Hepatocyte (in vitro differentiated cells): ENCODE data around the gene VRK1. TPM values are rescaled to one million over a fixed set of nuclear protein-coding genes. Genes with fewer than 3 reads are reported as not detected.

Experiments
- DNase-seq: peaks from one replicate; pipeline ENCODE4 v3.0.0-alpha.2; 2016; ENCODE audit warnings: low spot score
- H2AFZ ChIP-seq: fragments of 200-600 bp; sonication (generic); 2 replicates; pipeline ENCODE4 v1.6.0; 2016; ENCODE audit warnings: antibody characterized with exemption, mild to moderate bottlenecking
- H3K27ac ChIP-seq: fragments of 200-600 bp; sonication (generic); 2 replicates; pipeline ENCODE4 v1.5.1; 2016; ENCODE audit warnings: mild to moderate bottlenecking
- H3K27me3 ChIP-seq: fragments of 200-600 bp; sonication (generic); 2 replicates; pipeline ENCODE4 v1.6.1; 2016
- H3K36me3 ChIP-seq: fragments of 200-600 bp; sonication (generic); replicated peaks from 2 replicates; pipeline ENCODE4 v1.5.1; 2016; ENCODE audit warnings: low read depth; ENCODE audit not compliant: insufficient read depth
- H3K4me1 ChIP-seq: fragments of 200-600 bp; sonication (generic); 2 replicates; pipeline ENCODE4 v1.5.1; 2016; ENCODE audit warnings: mild to moderate bottlenecking, moderate library complexity; ENCODE audit not compliant: insufficient read depth
- H3K4me2 ChIP-seq: fragments of 200-600 bp; sonication (generic); 2 replicates; pipeline ENCODE4 v1.6.0; 2016
- H3K4me3 ChIP-seq: fragments of 200-600 bp; sonication (generic); 2 replicates; pipeline ENCODE4 v1.5.1; 2016; ENCODE audit warnings: mild to moderate bottlenecking
- H3K79me2 ChIP-seq: fragments of 200-600 bp; sonication (generic); 2 replicates; pipeline ENCODE4 v1.6.0; 2017; ENCODE audit warnings: mild to moderate bottlenecking
- H3K9me2 ChIP-seq: fragments of 200-600 bp; sonication (generic); replicated peaks from 2 replicates; pipeline ENCODE4 v1.6.0; 2017; ENCODE audit warnings: mild to moderate bottlenecking; ENCODE audit not compliant: insufficient read depth
- H3K9me3 ChIP-seq: fragments of 200-600 bp; sonication (generic); 2 replicates; pipeline ENCODE4 v1.5.1; 2016; ENCODE audit warnings: low read depth, mild to moderate bottlenecking
- H4K20me1 ChIP-seq: fragments of 200-600 bp; sonication (generic); 2 replicates; pipeline ENCODE4 v1.6.0; 2016; ENCODE audit warnings: mild to moderate bottlenecking; ENCODE audit not compliant: insufficient read depth, poor library complexity, severe bottlenecking
- EZH2 ChIP-seq: fragments of 200-600 bp; sonication (generic); IDR thresholded peaks from 2 replicates; pipeline ENCODE4 v1.6.1; 2016; ENCODE audit warnings: antibody characterized with exemption, mild to moderate bottlenecking, borderline replicate concordance
- EZH2phosphoT487 ChIP-seq: fragments of 200-600 bp; sonication (generic); IDR thresholded peaks from one replicate; pipeline ENCODE4 v1.6.1; 2018; ENCODE audit warnings: antibody characterized with exemption, mild to moderate bottlenecking, low read depth, moderate library complexity; ENCODE audit not compliant: unreplicated experiment, severe bottlenecking
- WGBS: methylation state at CpG from one replicate; pipeline ENCODE4 v1.1.6; 2016; ENCODE audit warnings: low lambda C conversion rate; ENCODE audit errors: missing lambda C conversion rate; 5-methylcytosine and 5-hydroxymethylcytosine counted together
- polyA plus RNA-seq: library from polyadenylated mRNA; unstranded; fragments of >200 nt; fragmentation: Nextera tagmentation; extraction: Ambion mirVana; gene quantifications from 2 replicates; pipeline ENCODE4 v1.2.1, GENCODE V29; 2016
- total RNA-seq: library from RNA; depleted of rRNA; stranded (reverse); fragments of >200 nt; gene quantifications from 2 replicates; pipeline ENCODE4 v1.2.3, GENCODE V29; 2014
- TF ChIP-seq, protein P1 (sequence below): fragments of 200-600 bp; sonication (generic); IDR thresholded peaks from 2 replicates; pipeline ENCODE4 v1.5.1; 2016; ENCODE audit warnings: antibody characterized with exemption, mild to moderate bottlenecking; ENCODE audit not compliant: poor library complexity

The VRK1 gene
- total and polyA plus RNA-seq, 2 experiments from 2014 or later: 16.5 to 21.5 TPM

DNA sequence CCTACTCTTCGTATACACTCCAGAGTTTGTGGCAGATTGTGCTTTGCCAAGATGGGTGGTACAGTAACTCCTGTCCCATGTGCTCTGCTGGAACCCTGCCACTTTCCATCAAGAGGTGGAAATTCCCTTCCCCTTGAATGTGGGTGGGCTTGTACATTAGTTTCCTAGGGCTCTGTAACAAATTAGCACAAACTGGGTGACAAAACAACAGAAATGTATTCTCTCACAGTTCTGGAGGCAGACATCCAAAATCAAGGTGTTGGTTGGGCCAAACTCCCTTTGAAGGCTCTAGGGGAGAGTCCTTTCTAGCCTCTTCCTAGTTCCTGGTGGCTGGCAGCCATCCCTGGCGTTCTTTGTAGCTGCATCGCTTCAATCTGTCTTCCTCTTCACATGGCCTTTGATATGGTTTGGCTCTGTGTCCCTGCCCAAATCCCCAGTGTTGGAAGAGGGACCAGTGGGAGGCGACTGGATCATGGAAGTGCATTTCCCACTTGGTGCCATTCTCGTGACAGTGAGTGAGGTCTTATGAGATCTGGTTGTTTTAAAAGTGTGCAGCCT is 117.5 kb downstream of the VRK1 start:
- DNase-seq: no peak
- no peak overlapping the region for H3K4me3 ChIP-seq
- H3K4me1 ChIP-seq: no peaks in the 10 kb centered on the region
- H4K20me1 ChIP-seq: no peaks in the 10 kb centered on the region
- no peaks in the 10 kb centered on the region for H3K9me2 ChIP-seq
- H3K4me2 ChIP-seq: no peak overlapping the region
- H3K27me3 ChIP-seq: no peaks in the 10 kb centered on the region
- no peaks in the 10 kb centered on the region for H3K9me3 ChIP-seq
- no peak for TF ChIP-seq EZH2phosphoT487
- WGBS: 93% methylated on average over 5 of the region's 5 CpGs
- no peaks in the 10 kb centered on the region for H3K36me3 ChIP-seq
- H2AFZ ChIP-seq: no peak overlapping the region
- H3K79me2 ChIP-seq: no peaks in the 10 kb centered on the region
- no peak overlapping the region for H3K27ac ChIP-seq

DNA sequence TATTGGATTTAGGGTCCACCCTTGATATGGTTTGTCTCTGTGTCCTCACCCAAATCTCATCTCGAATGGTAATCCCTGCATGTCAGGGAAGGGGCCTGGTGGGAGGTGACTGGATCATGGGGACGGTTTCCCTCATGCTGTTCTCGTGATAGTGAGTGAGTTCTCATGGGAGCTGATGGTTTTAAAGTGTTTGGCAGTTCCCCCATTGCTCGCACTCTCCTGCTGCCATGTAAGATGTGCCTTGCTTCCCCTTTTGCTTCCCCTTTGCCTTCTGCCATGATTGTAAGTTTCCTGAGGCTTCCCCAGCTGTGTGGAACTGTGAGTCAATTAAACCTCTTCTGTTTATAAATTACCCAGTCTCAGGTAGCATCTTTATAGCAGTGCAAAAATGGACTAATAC is 118.3 kb downstream of the VRK1 start:
- H4K20me1 ChIP-seq: no peaks in the 10 kb centered on the region
- no peaks in the 10 kb centered on the region for H3K79me2 ChIP-seq
- H3K36me3 ChIP-seq: no peaks in the 10 kb centered on the region
- H3K4me2 ChIP-seq: no peak overlapping the region
- no peaks in the 10 kb centered on the region for H3K9me3 ChIP-seq
- H3K4me1 ChIP-seq: no peaks in the 10 kb centered on the region
- no peak for DNase-seq
- H3K27ac ChIP-seq: no peak overlapping the region
- no peaks in the 10 kb centered on the region for H3K9me2 ChIP-seq
- H3K27me3 ChIP-seq: no peaks in the 10 kb centered on the region
- H2AFZ ChIP-seq: no peak overlapping the region
- WGBS: 91% methylated on average over 4 of the region's 4 CpGs
- TF ChIP-seq, protein P1, sequence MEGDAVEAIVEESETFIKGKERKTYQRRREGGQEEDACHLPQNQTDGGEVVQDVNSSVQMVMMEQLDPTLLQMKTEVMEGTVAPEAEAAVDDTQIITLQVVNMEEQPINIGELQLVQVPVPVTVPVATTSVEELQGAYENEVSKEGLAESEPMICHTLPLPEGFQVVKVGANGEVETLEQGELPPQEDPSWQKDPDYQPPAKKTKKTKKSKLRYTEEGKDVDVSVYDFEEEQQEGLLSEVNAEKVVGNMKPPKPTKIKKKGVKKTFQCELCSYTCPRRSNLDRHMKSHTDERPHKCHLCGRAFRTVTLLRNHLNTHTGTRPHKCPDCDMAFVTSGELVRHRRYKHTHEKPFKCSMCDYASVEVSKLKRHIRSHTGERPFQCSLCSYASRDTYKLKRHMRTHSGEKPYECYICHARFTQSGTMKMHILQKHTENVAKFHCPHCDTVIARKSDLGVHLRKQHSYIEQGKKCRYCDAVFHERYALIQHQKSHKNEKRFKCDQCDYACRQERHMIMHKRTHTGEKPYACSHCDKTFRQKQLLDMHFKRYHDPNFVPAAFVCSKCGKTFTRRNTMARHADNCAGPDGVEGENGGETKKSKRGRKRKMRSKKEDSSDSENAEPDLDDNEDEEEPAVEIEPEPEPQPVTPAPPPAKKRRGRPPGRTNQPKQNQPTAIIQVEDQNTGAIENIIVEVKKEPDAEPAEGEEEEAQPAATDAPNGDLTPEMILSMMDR: no peak
- no peak for TF ChIP-seq EZH2phosphoT487
- TF ChIP-seq EZH2: no peak
- no peak overlapping the region for H3K4me3 ChIP-seq

DNA sequence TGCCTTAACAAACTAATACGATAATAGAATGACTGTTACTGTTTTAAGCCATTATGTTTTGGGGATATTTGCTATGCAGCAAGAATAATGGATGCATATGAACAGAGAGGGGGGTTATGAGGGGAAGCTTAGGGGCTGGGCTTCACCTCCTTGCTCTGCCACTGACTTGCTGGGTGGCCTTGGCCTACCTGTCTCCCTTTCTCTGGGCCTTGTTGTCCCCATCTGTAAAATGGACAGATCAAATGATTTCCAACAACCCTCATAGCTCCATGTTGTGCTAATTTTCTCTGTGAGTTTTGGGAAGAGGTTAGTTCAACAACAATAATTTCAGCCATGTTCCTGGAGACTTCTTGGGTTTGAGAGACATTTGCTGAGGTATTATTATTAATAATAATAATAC is 119.6 kb downstream of the VRK1 start:
- Histone ChIP-seq H3K4me1 (no peaks in the 10 kb centered on the region), H3K4me2 (no peak overlapping the region), H4K20me1 (no peaks in the 10 kb centered on the region), H3K4me3 (no peak overlapping the region), H3K79me2 (no peaks in the 10 kb centered on the region), H3K27me3 (no peaks in the 10 kb centered on the region), H2AFZ (no peak overlapping the region), H3K9me2 (no peaks in the 10 kb centered on the region), H3K27ac (no peak overlapping the region), H3K9me3 (no peaks in the 10 kb centered on the region), H3K36me3 (no peaks in the 10 kb centered on the region)
- no peak for DNase-seq
- TF ChIP-seq EZH2 (no peak), EZH2phosphoT487 (no peak)
- TF ChIP-seq, protein P1: no peak
- WGBS: 100% methylated on average over 1 of the region's 1 CpG

GRCh38 chr14:96917442-96917963 is 120.3 kb downstream of the VRK1 start:
- H2AFZ ChIP-seq: no peak overlapping the region
- H4K20me1 ChIP-seq: no peaks in the 10 kb centered on the region
- 70% methylated on average over 7 of the region's 7 CpGs for WGBS
- H3K27me3 ChIP-seq: no peaks in the 10 kb centered on the region
- no peak for DNase-seq
- H3K4me1 ChIP-seq: no peaks in the 10 kb centered on the region
- H3K36me3 ChIP-seq: no peaks in the 10 kb centered on the region
- H3K4me2 ChIP-seq: no peak overlapping the region
- H3K9me3 ChIP-seq: no peaks in the 10 kb centered on the region
- TF ChIP-seq EZH2phosphoT487: no peak
- TF ChIP-seq, protein P1: no peak
- TF ChIP-seq EZH2: no peak
- no peaks in the 10 kb centered on the region for H3K9me2 ChIP-seq
- H3K27ac ChIP-seq: no peak overlapping the region
- H3K79me2 ChIP-seq: no peaks in the 10 kb centered on the region
- H3K4me3 ChIP-seq: no peak overlapping the region
